Stimulated activated CD8-positive, alpha-beta memory T cell treated with anti-CD3 and anti-CD28 coated beads, Interleukin-7, amount 100 ng/mL, for 24 hours (primary cell): ENCODE measurements around the gene TXNRD1.

Experiments used
- DNase-seq: peaks from one replicate; pipeline ENCODE4 v3.0.0-alpha.2; 2020; ENCODE audit warnings: low read depth

The TXNRD1 gene

DNA sequence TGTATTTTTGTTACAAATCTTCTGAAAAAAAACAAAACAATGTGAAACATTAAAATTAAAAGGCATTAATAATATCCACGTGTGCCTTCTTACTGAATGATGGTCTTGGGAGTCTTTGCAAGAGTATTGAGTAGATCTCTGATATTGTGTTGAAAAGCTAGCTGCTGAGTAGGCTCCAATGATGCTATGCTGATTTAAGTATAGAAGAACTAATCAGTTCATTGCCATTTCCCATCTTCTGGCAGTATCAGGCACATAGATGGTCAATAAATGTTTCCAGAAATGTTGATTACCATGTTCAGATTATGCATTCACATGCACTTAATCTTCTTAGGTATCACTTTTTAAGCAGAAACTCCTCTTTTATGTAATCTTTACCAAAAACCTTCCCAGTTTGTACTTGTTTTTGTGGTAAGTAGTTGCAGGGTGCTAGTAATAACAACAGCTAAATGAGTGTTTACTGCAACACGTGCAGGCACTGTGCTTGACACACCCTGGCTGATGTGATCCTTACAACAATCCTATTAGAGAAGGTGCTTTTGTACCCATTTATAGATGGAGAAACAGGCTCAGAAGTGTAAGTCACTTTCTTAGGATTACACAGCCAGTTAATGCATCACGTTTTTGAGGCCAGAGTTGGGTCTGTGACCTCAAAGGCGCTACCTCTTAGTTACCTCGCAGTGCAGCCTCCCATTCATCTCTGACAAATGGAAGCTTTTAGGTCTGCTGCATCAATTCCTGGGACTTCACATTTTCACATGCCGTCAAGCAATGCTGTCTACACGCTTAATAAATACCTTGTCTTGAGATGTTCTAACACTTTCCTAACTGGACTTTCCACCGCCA lies 134.9 kb downstream of the TXNRD1 start:
- DNase-seq: no peak

GRCh38 chr12:104351057-104351983 lies 135.7 kb downstream of the TXNRD1 start:
- DNase-seq: no peak

DNA sequence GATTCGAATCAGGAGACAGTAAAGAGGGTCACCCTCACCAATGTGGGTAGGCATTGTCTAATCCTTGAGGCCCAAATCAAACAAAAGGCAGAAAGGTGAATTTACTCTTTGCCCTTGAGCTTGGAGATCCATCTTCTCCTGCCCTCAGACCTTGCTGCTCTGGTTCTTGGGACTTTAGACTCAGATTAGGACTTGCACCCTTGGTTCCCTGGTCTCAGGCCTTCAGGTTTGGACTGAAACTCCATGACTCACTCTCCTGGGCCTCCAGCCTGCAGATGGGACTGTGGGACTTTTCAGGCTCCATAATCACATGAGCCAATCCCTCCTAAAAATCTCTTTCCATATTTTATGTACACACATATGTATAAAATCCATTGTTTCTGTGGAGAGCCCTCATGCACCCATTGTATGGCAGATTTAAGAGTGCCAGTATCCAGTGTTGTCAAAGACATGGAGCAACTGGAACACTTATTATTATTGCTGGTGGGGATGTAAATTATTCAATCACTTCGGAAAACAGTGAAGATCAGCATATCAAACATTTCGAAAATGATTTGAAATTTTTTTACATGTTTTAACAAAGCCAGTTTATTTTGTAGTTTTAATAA lies 136.6 kb downstream of the TXNRD1 start:
- no peak for DNase-seq

GRCh38 chr12:104353012-104353981 lies 137.7 kb downstream of the TXNRD1 start:
- no peak for DNase-seq

DNA sequence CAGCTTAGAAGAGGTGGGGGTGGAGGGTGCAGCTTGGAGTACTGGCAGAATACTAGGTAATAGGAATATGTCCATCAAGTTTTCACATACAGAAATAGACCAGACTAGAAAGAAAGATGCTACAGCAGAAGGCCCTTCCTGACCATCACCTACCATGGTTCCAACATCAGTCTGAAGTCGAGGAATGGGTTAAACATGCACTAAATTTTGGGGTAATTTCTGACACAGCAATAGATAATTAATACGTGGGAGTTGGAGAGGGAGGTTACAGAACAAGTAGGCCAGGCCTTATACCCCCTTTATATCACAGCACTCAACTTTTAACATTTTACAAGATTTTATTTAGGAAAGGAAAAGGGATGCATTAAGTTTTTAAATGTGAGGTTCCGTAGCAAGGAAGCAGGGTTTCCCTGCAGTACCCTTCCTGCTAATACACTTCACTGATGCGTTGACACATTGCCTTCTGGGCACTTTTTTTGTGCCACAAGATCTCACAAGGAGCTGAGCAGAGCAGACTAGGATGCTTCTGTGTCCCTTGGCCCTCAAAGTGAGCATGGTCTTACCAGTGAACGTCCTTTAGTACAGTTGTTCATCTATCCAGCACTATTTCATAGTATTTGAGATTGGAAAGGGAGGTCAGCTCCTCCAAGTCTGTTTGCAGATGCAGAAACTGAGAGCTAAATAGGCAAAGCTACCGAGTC lies 138.7 kb downstream of the TXNRD1 start:
- no peak for DNase-seq

DNA sequence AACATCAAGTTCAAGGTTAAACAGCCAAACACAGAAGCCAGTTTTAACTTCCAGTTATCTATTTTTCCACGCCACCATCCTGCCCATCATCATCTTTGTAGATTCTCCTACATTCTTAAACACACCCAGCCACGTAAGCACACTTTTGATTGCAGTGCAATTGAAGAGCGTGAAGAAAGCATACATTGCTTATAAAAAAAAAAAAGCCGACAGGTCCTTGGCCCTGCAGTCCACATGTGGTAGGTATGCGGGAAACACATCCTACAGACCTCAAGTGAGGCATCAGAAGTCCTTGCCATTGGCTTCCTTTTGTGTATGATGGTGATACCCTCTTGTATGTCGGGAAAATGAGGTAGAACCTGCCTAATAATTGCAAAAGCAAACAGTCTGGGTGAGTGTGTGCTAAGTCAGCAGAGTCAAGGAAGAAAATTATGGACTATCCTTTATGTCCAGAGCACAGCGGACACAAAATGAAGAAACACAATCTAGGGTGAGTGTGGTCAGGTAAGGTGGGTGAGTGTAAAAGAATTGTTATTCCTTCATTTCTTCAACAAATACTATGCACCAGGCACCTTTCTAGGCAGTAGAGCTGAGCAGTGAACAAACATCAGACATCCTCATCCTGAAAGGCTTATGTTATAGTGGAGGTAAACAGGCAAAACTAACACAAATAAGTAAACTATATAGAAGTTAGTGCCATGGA lies 139.4 kb downstream of the TXNRD1 start:
- DNase-seq: no peak

GRCh38 chr12:104355630-104356029 lies 140.1 kb downstream of the TXNRD1 start:
- no peak for DNase-seq

DNA sequence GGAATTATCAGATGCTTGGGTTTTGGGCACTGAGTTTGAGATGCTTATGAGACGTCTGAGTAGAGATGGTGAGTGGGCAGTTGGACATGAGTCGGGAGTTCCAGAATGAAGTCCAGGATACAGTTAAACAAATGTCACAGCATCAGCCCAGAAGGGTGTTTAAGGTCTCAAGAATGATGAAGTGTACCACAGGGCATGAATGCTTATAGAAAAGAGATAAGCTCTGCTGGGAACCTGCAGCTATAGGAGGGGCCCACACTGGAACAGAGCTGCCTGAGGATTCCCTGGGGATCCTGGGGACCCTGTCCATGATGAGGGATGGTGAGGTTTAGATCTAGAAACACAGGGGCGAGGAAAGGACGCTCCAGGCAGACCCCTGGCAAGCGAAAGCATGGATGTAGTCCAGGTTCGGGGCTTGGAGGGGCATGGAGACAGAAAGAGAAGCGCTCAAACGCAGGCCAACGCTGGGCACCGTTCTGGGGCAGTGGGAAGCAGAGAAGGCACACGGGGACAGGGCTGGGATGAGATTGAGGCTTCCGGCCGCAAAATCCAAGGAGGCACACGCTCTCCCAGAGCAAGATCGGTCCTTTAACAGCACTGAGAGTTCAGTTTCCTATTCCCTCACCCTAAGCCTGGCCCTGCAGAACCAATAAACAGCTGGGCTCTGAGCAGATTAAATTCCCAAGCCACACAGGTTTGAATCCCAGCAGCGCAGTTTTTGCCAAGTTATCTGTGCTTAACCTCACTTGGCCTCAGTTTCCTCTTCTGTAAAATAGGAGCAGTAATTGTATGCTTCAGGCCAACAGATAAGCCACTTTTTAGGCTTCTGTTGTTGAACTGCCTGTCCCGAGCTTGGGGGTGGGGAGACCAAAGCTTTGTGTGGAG lies 140.9 kb downstream of the TXNRD1 start:
- DNase-seq: no peak

- no peak for DNase-seq
These were observed 141.9 kb downstream of the TXNRD1 start for GRCh38 chr12:104357421-104357952.

DNA sequence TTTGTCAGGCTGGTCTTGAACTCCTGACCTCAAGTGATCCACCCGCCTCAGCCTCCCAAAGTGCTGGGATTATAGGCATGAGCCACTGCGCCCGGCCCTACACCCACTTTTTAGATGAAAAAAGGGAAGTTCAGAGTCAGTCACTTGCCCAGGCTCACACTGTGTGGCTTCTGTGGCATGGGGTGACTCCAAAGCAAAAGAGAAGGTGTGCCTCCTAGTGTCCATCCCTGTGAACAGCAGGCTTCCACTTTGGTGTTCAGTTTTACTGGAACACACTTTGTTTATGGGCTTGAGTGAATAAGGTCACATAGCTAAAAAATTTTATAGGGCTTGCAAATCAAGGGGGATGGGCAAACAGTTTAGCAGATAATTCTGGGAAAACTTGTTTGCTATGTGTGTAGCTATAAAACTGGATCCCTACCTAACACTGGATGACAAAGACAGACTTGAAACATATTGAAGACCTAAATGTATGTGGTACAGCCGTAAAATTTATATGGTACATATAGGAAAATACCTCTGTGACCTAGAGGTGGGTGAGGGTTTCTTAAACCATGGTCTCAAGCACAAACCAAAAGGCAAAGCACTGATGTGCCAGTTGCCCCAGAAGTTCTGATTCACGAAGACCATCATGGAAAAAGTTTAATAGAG lies 142.9 kb downstream of the TXNRD1 start:
- peak; percentile 28 for DNase-seq

DNA sequence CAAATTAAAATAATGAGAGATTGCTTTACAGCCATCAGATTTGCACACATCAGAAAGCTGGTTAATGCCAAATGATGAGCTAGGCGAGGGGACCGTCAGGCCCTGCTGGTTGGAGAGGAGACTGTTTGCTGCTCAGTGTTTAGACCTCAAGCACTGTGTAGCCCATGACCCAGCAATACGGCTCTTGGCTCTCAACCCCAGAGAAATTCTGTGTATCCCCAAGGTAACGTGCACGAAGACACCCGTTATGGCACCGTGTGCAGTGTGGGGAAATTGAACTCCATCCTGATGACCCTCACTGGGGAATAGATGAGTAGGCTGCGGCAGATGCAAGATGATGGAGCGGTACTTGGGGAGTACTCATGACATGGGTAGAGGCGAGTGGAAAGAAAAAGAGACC lies 143.6 kb downstream of the TXNRD1 start:
- no peak for DNase-seq

GRCh38 chr12:104360157-104360556 lies 144.6 kb downstream of the TXNRD1 start:
- DNase-seq: no peak

GRCh38 chr12:104360983-104361707 lies 145.6 kb downstream of the TXNRD1 start:
- no peak for DNase-seq

GRCh38 chr12:104365921-104366410 lies 150.4 kb downstream of the TXNRD1 start:
- DNase-seq: no peak

- no peak for DNase-seq
These were observed 154.1 kb downstream of the TXNRD1 start for GRCh38 chr12:104369708-104370107.

GRCh38 chr12:104371043-104371870 lies 155.7 kb downstream of the TXNRD1 start:
- DNase-seq: no peak
